OCI-LY7 (cell line): ENCODE data around the gene CCDC92B.

Experiments
- CTCF ChIP-seq: fragments of 200-600 bp; sonication (generic); conservative IDR thresholded peaks from 2 replicates; pipeline ENCODE4 v1.5.1; 2014; ENCODE audit warnings: mild to moderate bottlenecking, antibody characterized with exemption, low read length, moderate library complexity, mixed read lengths
- EZH2phosphoT487 ChIP-seq: fragments of 200-600 bp; sonication (generic); IDR thresholded peaks from 2 replicates; pipeline ENCODE4 v1.6.1; 2018; ENCODE audit warnings: low read depth, borderline replicate concordance, mild to moderate bottlenecking, mixed run types, antibody characterized with exemption, low read length, moderate library complexity, mixed read lengths

- TF ChIP-seq EZH2phosphoT487 (no peak), CTCF (no peak)
These were observed 54.8 kb downstream of the CCDC92B start for GRCh38 chr17:2694381-2695242.
